Ecto neural progenitor cell (in vitro differentiated cells): ENCODE results near the gene HLA-A.

Experiments used
- DNase-seq: peaks from one replicate; pipeline ENCODE4 v3.0.0-alpha.2; 2018; ENCODE audit warnings: low spot score

HLA-A gene

GRCh38 chr6:29990931-29991330, 48.6 kb downstream of the HLA-A start:
- DNase-seq, result no peak

GRCh38 chr6:29992807-29993206, 50.5 kb downstream of the HLA-A start:
- no peak for DNase-seq

- no peak for DNase-seq
Measured at GRCh38 chr6:29994826-29995225, 52.5 kb downstream of the HLA-A start.

GRCh38 chr6:29995340-29995777, 53.0 kb downstream of the HLA-A start:
- no peak for DNase-seq
